HG02943 (cell line): ENCODE measurements around the gene DNAJC28.
A peak's percentile ranks its signal among the peaks of the same experiment; 100 is the strongest.

ENCODE experiments used
- ATAC-seq: cut with Tn5 transposase; IDR thresholded peaks from one replicate; pipeline ENCODE4 v1.9.1; 2021; ENCODE audit warnings: mild to moderate bottlenecking, low read depth, moderate library complexity; ENCODE audit not compliant: unreplicated experiment

The DNAJC28 gene

DNA sequence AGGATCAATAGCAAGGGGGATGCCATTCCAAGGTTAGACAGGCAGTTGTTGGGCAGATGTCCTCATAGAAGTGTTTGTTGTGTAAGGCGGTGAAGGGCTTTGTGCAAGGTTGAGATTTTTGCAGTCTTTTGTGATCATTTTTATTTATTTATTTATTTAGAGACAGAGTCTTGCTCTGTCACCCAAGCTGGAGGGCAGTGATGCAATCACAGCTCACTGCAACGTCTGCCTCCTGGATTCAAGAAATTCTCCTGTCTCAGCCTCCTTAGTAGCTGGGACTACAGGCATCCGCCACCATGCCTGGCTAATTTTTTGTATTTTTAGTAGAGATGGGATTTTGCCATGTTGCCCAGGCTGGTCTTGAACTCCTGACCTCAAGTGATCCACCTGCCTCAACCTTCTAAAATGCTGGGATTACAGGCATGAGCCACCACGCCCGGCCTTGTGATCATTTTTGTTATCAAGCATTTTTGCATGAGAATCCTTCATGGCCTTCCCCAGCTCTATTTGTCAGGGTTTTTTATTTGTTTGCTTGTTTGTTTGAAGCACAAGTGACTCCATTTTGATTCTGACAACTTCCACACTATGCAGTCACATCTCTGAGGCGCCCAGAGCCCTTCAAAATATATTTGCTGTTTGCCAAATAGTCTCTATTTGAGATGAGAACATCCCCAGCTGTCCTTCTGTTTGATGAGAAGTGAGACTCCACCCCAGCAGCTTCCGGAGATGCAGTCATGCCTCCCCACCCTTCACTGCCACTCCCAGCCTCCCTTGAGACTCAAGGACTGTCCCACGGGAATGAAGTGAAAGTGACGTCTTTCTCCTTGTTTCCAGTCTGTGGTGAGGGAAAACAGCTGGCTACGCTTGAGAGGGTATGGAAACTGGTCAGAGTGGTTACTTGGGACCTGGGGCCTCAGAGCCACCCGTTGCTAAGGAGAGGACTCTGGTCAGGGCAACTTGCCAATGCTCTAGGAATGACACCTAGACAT, 49.7 kb downstream of the DNAJC28 start:
- ATAC-seq = peak; percentile 47
